HG03280 (cell line): ENCODE results near the gene NANP.
"Not testable (repeated sequence)": the region's sequence is repeated elsewhere in the genome, so short reads cannot be mapped to it uniquely, and the experiment has no call there.

Experiments
- ATAC-seq: cut with Tn5 transposase; IDR thresholded peaks from one replicate; pipeline ENCODE4 v1.9.1; 2021; ENCODE audit warnings: mild to moderate bottlenecking, moderate library complexity; ENCODE audit not compliant: unreplicated experiment

Gene NANP

DNA sequence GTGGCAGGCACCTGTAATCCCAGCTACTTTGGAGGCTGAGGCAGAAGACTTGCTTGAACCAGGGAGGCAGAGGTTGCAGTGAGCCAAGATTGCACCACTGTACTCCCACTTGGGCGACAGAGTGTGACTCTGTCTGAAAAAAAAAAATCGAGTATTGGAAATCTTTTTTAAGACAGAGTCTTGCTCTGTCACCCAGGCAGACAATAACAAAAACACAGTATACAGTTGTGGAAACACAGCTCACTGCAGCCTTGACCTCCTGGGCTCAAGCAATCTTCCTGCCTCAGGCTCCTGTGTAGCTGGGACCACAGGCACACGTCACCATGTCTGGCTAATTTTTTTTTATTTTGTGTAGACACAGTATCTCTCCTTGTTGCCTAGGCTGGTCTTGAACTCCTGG lies 15.0 kb downstream of the NANP start:
- no peak for ATAC-seq

DNA sequence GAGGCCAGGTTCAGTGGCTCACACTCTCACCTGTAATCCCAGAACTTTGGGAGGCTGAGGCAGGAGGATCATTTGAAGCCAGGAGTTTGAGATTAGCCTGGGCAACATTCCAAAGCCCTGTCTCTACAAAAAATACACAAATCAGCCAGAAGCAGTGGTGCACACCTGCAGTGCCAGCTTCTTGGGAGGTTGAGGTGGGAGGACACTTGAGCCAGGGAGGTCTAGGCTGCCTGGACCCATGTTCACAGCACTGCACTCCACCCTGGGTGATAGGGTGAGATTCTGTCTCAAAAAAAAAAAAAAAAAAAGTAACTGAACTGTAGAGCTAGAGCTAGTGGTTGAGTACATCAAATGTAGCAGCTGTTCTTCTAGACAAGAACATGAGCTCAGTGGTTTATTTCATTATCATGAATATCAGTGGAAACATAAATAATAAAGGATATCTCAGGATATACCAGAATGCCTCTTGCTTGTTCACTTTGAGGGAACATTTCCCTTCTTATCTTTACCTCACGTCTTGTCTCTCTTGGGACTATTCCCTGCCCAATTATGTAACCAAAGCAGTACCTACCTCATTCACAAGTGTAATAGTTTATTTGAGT lies 17.6 kb downstream of the NANP start:
- ATAC-seq = no peak

DNA sequence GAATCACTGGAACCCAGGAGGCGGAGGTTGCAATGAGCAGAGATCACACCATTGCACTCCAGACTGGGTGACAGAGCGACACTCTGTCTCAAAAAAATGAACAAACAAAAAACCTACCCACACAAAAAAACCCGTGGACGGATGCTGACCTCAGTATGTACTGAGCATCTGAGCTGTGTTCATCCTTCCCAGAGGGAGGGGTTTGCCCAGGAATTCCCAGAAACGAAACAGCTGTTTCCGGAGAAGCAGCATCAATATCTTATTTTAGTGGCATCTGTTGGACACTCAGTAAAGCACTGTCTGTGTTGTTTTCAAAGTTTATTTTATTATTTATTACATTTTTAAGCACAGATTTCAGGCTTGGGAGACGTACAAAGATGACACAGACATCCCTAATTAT lies 18.7 kb downstream of the NANP start:
- ATAC-seq = no peak

DNA sequence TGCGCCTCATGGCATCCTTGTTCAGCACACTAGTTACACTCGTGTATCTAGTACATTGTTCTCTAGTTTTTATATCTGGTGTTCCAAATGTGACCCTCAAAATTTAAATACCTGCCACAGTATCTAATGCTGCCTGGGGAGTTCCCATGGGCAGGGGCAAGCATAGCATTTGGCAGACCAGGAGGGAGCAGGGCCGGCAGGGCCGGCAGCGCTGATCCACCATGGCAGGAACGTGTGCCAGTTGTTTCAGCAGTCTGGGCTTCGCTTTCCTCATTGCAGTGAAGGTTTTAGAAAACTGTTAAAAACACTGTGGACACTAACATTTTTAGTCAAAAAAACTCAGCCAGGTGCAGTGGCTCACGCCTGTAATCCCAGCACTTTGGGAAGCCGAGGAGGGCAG lies 19.2 kb downstream of the NANP start:
- ATAC-seq = no peak

DNA sequence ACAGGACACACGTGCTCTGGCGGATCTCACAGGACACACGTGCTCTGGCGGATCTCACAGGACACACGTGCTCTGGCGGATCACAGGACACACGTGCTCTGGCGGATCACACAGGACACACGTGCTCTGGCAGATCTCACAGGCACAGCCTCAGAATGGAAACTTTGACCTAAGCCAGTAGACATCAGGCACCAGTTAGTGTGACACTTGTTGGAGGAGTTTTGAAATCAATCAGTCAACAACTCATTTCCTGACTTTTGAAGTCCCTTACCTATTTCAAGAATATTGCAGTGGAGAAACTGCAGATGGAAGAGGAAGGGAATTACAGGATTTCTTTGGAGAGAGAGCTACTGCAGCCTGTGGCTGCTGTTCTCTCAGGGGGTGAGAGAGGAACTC lies 20.9 kb downstream of the NANP start:
- ATAC-seq = not testable (repeated sequence)

DNA sequence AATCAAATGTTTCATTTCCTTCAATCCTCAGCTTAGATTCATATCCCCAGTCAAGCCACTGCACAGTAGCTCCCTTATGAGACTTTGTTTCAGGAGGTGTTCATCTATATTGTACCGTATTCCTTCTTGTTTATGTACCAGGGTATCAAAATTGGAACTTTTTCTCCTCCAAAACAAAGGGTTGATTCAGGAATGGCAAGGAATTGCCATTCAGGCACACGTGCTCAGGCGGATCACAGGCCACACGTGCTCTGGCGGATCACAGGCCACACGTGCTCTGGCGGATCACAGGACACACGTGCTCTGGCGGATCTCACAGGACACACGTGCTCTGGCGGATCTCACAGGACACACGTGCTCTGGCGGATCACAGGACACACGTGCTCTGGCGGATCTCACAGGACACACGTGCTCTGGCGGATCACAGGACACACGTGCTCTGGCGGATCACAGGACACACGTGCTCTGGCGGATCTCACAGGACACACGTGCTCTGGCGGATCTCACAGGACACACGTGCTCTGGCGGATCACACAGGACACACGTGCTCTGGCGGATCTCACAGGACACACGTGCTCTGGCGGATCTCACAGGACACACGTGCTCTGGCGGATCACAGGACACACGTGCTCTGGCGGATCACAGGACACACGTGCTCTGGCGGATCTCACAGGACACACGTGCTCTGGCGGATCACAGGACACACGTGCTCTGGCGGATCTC lies 21.5 kb downstream of the NANP start:
- not testable (repeated sequence) for ATAC-seq

DNA sequence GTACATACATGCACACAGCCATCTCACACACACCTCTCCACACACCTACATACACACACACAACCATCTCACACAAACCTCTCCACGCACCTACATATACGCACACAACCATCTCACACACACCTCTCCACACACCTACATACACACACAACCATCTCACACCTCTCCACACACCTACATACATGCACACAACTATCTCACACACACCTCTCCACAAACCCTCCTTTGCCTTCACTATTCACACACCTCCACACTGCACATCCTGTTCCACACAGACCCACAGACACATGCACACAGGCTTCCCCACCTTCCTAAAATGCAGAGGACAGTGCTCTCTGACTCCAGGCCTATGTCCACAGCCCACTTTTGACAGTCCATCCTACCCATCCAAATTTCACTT lies 22.2 kb downstream of the NANP start:
- no peak for ATAC-seq

DNA sequence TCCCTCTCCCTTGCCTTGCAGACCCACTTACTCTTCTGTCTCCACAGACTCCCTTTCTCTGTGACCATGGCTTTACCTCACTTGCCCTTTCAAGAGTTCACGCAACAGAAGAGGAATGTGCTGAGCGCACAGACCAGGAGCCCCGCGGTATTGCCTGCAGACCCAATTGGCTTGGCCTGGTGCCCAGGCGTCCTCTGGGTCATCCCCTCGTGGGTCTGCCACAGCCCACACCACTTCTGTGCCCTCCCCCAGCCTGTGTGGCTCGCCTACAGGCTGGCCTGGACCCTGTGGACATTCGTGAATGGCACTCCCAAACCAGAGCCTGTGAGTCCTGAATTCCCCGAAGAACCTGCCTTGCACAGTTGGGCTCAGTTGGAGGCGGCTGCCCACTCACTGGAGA lies 23.2 kb downstream of the NANP start:
- ATAC-seq = no peak

DNA sequence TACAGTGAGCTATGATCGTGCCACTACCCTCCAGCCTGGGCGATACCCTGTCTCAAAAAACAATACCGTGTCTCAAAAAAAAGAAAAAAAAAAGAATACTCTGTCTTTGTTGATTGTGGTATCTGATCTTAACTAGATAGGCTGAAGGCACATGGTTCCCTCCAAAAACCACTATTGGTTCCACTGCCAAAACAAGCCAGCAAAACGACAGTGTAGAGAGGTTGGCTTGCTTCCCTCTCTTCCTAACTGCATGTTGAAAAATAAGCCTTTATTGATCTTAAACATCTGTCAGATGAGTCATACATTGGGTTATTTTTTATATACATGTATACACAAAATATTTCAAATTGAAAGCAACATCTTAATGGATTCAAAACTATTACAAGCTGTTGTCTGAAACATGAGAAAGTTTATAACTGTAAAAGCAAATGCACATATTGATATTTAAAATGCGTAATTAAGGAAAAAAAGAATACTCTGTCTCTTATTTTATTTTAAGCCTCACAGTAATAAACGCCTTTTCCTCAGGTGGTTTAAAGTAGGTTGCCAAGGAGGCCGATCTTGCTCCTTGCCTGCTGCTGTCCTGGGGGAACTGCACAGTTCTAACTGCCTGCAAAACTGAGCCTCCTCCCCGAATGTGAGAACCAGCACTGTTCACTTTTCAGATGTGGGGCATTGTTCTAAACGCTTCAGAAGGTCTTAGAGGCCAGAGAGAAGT lies 31.5 kb downstream of the NANP start:
- no peak for ATAC-seq

DNA sequence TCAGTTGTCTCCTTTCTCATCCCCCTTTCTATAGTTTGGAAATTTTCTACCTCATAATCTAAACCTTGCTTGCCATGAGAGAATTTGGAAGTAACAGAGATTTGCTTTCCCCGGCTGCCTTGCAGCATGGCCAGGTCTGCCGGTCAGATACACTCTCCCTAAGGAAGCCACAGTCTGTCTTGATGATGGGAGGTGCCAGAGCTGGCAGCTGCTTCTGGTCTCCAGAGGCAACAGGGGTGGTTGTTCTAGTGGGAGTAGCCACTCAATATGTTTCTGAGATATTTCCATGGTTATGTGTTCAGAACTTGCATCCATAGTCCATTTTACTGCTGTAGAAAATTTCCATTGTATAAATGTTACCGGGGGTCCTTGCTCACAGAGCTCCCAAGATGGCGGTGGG lies 33.0 kb downstream of the NANP start:
- ATAC-seq = not testable (repeated sequence)

DNA sequence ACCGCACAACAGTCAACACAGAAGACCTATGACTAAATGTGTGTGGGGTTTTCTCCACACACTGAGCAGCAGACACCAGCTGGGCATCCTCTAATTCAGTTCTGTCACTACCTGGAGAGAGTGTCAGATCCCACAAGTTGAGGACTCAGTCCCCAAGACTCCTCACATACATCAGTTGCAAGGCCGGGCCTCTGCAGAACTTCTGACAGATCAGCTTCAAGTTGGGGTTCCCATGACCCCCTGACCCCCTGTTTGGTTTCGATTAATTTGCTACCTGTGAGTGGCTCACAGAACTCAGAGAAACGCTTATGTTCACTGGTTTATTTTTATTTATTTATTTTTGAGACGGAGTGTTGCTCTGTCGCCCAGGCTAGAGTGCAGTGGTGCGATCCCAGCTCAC lies 35.3 kb downstream of the NANP start:
- ATAC-seq = no peak

DNA sequence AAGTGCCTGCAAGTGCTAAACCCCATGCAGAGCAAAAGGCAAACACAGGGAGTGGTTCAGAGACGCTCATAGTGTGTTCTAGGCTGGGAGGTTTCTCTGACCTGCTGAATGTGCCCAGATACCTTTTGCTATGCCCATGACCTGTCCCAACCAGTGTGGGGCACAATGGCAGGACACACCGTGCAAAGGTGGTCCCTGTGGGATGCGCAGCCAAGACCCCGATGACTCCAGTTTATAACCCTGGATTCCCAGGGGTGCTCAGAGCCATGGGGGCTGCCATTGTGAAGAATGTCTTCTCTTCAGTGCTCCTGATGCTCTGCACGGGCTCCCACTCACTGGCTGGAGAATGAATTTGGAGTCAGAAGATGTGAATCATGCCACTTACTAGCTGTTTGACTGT lies 36.3 kb downstream of the NANP start:
- no peak for ATAC-seq

DNA sequence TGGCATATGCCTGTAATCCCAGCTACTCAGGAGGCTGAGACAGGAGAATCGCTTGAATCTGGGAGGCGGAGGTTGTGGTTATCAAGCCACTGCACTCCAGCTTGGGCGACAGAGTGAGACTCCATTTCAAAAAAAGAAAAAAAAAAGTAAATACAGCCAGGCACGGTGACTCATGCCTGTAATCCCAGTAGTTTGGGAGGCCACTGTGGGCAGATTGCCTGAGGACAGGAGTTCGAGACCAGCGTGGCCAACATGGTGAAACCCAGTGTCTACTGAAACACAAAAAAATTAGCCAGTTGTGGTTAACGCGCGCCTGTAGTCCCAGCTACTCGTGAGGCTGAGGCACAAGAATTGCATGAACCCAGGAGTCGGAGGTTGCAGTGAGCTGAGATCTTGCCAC lies 36.9 kb downstream of the NANP start:
- ATAC-seq = no peak

DNA sequence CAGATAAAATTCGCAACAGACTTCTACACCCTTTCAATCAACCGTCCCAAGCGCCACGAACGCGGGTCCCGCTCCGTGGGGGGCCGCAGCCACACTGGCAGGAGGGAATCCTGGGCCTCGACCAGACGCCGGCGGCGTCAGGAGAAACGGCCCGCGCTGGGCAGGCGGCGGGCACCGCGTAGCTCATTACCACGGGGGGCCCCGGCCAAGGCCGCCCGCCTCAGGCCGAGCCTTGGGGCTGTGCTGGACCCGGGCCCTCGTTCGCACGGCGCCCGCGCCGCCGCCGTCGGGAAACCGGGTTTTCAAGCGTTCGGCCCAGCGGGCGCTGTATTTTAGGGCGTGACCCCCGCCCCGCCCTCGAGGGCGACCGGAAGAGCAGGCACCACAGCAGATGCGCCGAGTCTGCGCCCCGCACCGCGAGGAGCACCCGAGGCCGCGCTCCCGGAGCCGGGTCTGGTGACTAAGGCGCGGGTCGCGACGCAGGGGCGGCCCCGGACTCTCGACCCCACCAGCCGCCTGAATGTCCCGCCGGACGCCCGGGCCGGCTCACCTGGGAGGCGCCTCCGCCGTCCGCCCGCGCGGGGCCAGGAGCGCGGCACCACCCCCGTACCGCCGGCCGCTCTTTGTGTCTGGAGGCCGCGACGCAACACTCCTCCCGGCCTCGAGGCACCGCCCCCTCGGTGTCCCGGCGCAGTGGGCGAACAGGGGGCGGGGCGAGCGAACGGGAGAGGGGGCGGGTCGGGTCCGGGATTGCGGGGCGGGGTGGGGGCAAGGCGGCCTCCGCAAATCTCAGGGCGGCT lies 38.7 kb downstream of the NANP start, which contains the start of gene NINL:
Gene NINL (minus strand): TSS at position 627 of the 800 bp plus-strand sequence. CDS start 58,944 bp downstream, outside the sequence.
- ATAC-seq = no peak

DNA sequence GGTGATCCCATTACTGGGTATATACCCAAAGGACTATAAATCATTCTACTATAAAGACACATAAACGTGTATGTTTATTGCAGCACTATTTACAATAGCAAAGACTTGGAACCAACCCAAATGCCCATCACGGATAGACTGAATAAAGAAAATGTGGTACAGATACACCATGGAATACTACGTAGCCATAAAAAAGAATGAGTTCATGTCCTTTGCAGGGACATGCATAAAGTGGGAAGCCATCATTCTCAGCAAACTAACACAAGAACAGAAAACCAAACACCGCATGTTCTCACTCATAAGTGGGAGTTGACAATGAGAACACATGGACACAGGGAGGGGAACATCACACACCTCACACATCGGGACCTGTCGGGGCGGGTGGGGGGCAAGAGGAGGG lies 40.2 kb downstream of the NANP start:
- ATAC-seq = not testable (repeated sequence)

DNA sequence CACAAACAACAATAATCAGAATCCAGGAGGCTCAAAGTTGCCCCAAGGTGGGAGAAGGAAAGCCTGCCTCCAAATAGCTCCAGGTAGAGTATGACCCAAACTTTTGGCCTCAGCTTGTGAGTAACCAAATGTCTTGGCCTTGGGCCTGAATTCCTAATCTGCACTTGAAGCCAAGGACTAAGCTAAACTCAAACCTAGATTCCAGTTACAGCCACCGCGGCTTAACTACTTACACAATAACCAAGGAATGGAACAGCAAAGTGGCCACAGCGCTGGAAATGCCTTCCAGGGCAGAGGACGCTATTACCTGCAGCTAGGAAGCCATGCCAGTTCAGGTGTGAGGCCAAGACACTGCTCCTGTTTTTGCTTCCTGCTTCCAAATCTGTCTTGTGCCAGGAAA lies 43.1 kb downstream of the NANP start:
- no peak for ATAC-seq

DNA sequence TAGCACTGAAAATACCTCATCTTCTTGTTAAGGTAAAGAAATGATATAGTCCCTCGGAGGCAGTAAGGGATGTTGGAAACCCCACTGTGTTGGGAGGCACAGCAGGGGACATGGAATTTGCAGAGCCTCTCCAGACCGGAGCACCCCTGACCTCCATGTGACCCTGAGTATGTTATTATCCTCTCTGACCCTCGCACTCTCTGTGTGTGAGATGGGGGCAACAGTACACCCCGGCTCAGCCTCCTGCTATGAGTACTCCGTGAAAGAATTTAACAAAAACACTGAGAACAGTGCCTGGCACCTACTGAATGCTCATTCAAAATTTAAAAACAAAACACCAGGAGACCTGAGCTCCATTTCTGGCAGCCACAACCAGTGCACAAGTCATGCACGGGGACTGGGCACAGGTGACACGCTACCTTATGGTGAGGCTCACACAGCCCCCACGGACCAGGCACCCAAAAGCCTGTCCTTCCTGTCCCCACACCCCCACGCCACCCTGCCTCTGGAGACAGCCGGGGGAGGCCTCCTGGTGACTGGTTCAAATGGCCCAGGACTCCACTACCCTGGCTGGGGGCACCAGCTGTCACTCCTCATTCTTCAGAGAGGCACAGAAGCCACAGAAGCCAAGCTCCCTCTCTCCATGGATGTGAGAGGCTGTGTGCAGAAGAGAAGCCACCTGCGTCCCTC lies 44.6 kb downstream of the NANP start:
- ATAC-seq = no peak

DNA sequence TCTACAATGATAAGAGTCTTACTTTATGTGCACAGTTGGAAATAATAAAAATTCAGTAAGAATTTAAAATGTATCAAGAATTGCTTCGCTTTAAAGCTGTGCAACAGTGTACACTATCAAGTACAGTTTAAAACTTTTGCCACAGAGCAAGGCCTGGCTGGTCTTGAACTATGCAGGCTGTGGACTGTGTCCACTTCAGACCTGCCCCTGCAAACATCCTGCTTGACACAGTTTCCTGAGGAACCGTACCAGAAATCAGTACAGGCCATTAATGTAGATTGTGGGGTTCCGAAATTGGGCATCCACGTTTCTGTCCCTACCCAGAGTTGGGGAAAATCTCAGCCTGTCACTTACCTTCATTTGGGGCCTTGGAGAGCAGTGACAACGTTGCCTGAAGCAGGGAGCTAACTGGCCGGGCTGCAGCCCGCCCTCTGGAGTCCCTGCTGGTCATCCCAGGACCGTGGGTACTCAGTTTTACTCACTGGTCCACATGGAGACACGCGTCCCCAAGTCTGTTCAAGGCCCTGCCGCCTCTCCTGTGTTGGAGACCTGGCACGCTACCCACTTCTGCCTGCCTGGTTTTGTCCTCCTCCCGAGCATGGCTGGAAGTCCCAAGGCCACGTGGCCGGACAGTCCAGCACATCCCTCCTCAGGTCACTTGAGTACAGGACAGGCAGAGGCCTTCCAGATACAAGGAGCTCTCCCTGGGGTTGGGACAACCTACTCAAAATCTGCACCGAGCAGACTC lies 46.9 kb downstream of the NANP start:
- ATAC-seq = no peak

DNA sequence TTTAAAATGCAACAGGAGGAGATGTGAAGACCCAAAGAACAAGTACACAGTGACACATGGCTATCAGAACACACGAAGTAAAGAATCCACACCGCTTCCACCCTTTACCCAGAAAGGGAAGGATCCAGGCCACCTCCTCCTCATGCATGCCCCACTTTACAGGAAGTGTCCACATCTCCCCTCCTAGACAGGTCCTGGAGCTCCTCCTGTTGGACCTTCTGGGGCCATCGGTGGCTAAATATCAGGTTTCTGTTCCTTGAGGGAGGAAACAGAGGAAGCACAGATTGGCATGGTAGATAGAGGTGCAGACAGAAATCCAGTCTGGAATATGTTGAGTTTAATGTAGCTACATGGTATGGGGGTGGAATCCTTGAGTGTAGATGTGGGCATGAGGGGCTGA lies 49.4 kb downstream of the NANP start:
- ATAC-seq = no peak
